ENCODE results near the gene CNTN5. TPM values are rescaled to one million over a fixed set of nuclear protein-coding genes. Genes with fewer than 3 reads are reported as not detected.

The CNTN5 gene
- total and polyA plus RNA-seq, 7 donors: under 0.01 to 0.46 TPM; not detected in 5

DNA sequence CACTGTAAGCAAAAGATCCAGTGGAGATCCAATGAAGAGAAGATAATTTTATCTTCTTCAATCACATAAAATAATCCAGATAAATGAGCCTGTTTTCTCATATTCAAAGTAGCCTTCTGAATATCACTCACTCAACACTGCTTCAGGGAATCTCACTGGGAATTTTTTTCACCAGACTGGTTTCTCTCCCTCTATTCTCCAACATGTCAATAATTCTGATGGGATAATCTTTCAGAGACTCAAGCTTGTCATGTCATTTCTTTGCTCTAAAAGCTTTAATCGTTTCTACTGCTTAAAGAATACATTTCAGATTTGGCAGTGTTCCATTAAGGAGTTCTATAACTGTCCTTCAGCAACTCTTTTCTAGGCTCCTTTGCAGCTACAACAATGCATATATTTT, 16.3 kb downstream of the CNTN5 start:
- Histone ChIP-seq H3K4me3 (no peak overlapping the region), H3K4me1 (no peaks in the 10 kb centered on the region), H3K27ac (no peak overlapping the region), H3K9me3 (no peaks in the 10 kb centered on the region), H3K27me3 (ENCODE audit: insufficient read depth in 3 of 3, low read length in 2 of 3) (no peaks in the 10 kb centered on the region), H3K36me3 (ENCODE audit: insufficient read depth in 1 of 2, low read depth in 1 of 2) (no peaks in the 10 kb centered on the region)
- TF ChIP-seq, protein P1, sequence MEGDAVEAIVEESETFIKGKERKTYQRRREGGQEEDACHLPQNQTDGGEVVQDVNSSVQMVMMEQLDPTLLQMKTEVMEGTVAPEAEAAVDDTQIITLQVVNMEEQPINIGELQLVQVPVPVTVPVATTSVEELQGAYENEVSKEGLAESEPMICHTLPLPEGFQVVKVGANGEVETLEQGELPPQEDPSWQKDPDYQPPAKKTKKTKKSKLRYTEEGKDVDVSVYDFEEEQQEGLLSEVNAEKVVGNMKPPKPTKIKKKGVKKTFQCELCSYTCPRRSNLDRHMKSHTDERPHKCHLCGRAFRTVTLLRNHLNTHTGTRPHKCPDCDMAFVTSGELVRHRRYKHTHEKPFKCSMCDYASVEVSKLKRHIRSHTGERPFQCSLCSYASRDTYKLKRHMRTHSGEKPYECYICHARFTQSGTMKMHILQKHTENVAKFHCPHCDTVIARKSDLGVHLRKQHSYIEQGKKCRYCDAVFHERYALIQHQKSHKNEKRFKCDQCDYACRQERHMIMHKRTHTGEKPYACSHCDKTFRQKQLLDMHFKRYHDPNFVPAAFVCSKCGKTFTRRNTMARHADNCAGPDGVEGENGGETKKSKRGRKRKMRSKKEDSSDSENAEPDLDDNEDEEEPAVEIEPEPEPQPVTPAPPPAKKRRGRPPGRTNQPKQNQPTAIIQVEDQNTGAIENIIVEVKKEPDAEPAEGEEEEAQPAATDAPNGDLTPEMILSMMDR (IDR thresholded peaks at IDR 0.05): no peak
- DNase-seq (no peak), ATAC-seq (no peak)
- intact Hi-C loops (cut with DNase I): no loop called here
- 64 to 73% (median 69%) methylated on average over 1 of the region's 1 CpG for WGBS, 3 donors

DNA sequence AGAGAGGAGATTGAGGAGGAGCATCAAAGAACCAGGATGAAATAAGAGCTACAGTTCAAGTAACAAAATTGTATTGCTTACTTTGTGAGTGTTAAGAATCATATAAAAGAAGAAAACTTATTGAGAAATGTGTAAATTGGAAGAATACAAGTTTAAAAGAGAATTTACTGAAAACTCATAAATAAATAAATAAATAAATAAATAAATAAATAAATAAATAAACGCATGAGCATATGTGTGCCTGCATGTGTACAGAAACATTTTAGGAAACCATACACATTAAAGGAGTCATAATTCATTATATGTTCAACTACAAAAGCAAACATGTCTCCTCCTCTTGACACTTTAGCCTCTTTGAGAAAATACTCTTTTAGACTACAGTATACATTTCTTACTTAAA, 42.6 kb downstream of the CNTN5 start:
- intact Hi-C loops (cut with DNase I): no loop called here
- 82 to 92% (median 91%) methylated on average over 1 of the region's 1 CpG for WGBS, 3 donors
- no peak for ATAC-seq

DNA sequence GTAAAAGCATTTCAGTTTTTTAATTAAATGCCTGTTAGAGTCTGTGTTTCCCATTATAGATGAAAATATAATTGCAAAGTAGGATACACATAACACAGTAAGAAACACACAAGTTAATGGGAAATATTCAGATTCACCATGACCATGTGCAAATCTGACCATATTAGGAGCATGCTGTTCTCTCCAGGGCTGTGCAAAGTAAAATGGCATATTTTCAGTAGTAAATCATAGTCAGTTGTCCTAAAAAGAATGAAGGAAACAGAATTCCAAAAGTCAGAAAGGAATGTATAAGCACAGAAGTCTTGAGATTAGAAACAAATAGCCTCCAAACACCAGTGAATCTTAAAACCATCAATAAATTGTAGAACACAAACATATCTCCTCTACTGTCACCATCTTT, 44.4 kb downstream of the CNTN5 start:
- no peak for DNase-seq
- TF ChIP-seq, protein P1 (IDR thresholded peaks at IDR 0.05): no peak
- no peak for ATAC-seq
- intact Hi-C loops (cut with DNase I): no loop called here
- Histone ChIP-seq H3K27ac (no peak overlapping the region), H3K9me3 (no peaks in the 10 kb centered on the region), H3K36me3 (ENCODE audit: insufficient read depth in 1 of 2, low read depth in 1 of 2) (no peaks in the 10 kb centered on the region), H3K4me1 (no peaks in the 10 kb centered on the region), H3K4me3 (no peak overlapping the region), H3K27me3 (ENCODE audit: insufficient read depth in 3 of 3, low read length in 2 of 3) (no peaks in the 10 kb centered on the region)

More for the DNA sequence above, 42.6 kb downstream of the CNTN5 start:
- no peak for DNase-seq
- Histone ChIP-seq H3K36me3 (ENCODE audit: insufficient read depth in 1 of 2, low read depth in 1 of 2) (no peaks in the 10 kb centered on the region), H3K4me3 (no peak overlapping the region), H3K27me3 (ENCODE audit: insufficient read depth in 3 of 3, low read length in 2 of 3) (no peaks in the 10 kb centered on the region), H3K4me1 (no peaks in the 10 kb centered on the region), H3K27ac (no peak overlapping the region), H3K9me3 (no peaks in the 10 kb centered on the region)
- TF ChIP-seq, protein P1 (IDR thresholded peaks at IDR 0.05): no peak

DNA sequence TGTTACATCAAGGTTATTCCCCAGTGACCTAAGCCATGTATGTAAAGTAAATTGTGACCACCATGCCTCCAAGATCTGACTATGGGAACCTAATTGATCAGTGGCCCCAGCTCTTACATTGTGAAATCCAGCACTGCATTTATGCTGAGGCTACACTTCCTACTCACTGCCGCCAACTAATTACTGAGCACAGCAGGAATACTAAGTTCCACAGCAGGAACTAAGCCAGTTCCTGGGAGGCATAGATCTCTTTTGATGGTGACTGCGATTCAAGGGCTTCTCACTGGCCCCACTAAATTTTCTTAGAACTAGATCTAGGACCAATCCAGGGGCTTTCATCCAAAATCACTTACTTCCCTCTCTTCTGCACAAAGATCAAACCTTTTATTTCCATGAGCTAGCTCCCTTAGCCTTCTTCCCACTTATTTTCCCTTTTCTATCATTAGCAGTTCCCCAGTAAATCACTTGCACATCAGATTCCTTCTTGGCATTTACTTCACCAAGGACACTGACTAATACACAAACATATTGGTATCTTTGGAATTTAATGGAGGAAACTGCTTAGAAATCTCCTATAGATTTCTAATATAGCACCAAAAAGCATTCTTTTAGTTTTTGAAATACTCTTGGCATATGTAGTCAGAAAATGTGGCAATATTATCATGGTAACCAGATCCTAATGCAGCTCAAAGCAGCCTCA, 46.0 kb downstream of the CNTN5 start:
- Histone ChIP-seq H3K36me3 (ENCODE audit: insufficient read depth in 1 of 2, low read depth in 1 of 2) (no peaks in the 10 kb centered on the region), H3K9me3 (no peaks in the 10 kb centered on the region), H3K4me1 (no peaks in the 10 kb centered on the region), H3K27me3 (ENCODE audit: insufficient read depth in 3 of 3, low read length in 2 of 3) (no peaks in the 10 kb centered on the region), H3K27ac (no peak overlapping the region), H3K4me3 (no peak overlapping the region)
- DNase-seq: no peak
- intact Hi-C loops (cut with DNase I): no loop called here
- TF ChIP-seq, protein P1 (IDR thresholded peaks at IDR 0.05): no peak
- no peak for ATAC-seq
- WGBS, 3 donors: 61 to 69% (median 64%) methylated on average over 2 of the region's 2 CpGs

DNA sequence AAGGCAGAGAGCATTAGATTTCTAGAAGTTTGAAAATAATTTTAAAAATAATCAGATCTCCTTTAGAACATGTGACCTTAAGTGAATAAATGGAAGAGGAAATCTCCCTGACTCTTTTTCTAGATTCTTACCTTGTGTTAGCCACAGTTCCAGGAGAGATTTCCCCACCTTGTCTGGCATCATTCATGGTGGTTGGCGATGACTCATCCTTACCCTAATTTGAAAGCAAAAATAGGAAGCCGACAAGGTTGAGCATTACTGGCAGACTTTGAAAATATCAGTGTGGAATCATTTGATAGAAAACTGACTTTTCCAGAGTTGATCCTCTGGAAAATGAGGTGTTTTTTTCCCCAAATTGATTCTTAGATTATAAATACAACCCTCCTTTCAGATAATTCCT, 48.1 kb downstream of the CNTN5 start:
- WGBS, 3 donors: 81 to 88% (median 85%) methylated on average over 2 of the region's 2 CpGs
- no peak for ATAC-seq
- intact Hi-C loops (cut with DNase I): no loop called here
- H3K9me3 ChIP-seq: no peaks in the 10 kb centered on the region
- no peaks in the 10 kb centered on the region for H3K27me3 ChIP-seq (ENCODE audit: insufficient read depth in 3 of 3, low read length in 2 of 3)
- TF ChIP-seq, protein P1 (IDR thresholded peaks at IDR 0.05): no peak
- H3K4me3 ChIP-seq: no peak overlapping the region
- H3K27ac ChIP-seq: no peak overlapping the region
- H3K36me3 ChIP-seq (ENCODE audit: insufficient read depth in 1 of 2, low read depth in 1 of 2): no peaks in the 10 kb centered on the region
- no peak for DNase-seq
- no peaks in the 10 kb centered on the region for H3K4me1 ChIP-seq

Measured in psoas muscle (tissue), 8 donors.